Renal cortex interstitium (tissue), 11 donors: ENCODE data around the gene BATF2. TPM values are rescaled to one million over a fixed set of nuclear protein-coding genes. Genes with fewer than 3 reads are reported as not detected.
"Not testable (repeated sequence)": the region's sequence is repeated elsewhere in the genome, so short reads cannot be mapped to it uniquely, and the experiment has no call there.

ENCODE experiments used
- DNase-seq, 11 donors: peaks; one replicate each; pipeline ENCODE4 v3.0.0-alpha.2; 2013; ENCODE audit warnings: low read depth in 9 of 11, low spot score in 4 of 11; ENCODE audit errors: extremely low read depth in 1 of 11
- polyA plus RNA-seq, 3 donors: library from polyadenylated mRNA; unstranded; fragments of 120-200 nt; gene quantifications; one replicate each; pipeline ENCODE4 v1.2.1, GENCODE V29; 2013; ENCODE audit not compliant: insufficient read length in 3 of 3

Gene BATF2
- polyA plus RNA-seq, 3 donors: 2.3 to 3.5 (median 3.0) TPM

GRCh38 chr11:64987998-64988854 is 8.5 kb downstream of the BATF2 start:
- no peak for DNase-seq

- DNase-seq: not testable (repeated sequence)
Measured at GRCh38 chr11:64983339-64983738, 13.4 kb downstream of the BATF2 start.

GRCh38 chr11:64976651-64977050 is 20.1 kb downstream of the BATF2 start:
- no peak for DNase-seq

- DNase-seq: no peak
Measured at GRCh38 chr11:64974124-64974523, 22.6 kb downstream of the BATF2 start.

GRCh38 chr11:64971421-64972233 is 25.1 kb downstream of the BATF2 start, which contains the start of gene MAJIN:
Gene MAJIN, minus strand, starts transcription at chr11:64972108. Its CDS starts 12,703 bp downstream, at chr11:64959405.
- peak; percentile 72 to 86 (median 81) for DNase-seq

GRCh38 chr11:64970731-64971151 is 26.0 kb downstream of the BATF2 start:
- no peak for DNase-seq

GRCh38 chr11:64969209-64969608 is 27.6 kb downstream of the BATF2 start:
- DNase-seq: no peak

GRCh38 chr11:64967375-64967774 is 29.4 kb downstream of the BATF2 start:
- DNase-seq: no peak

- DNase-seq: no peak
Measured at GRCh38 chr11:64963072-64963631, 33.6 kb downstream of the BATF2 start.

- no peak for DNase-seq
Measured at GRCh38 chr11:64960719-64961118, 36.1 kb downstream of the BATF2 start.

GRCh38 chr11:64959498-64959897 is 37.3 kb downstream of the BATF2 start:
- DNase-seq: no peak

GRCh38 chr11:64954201-64954600 is 42.6 kb downstream of the BATF2 start:
- no peak for DNase-seq

- DNase-seq: no peak
Measured at GRCh38 chr11:64951529-64951928, 45.2 kb downstream of the BATF2 start.

GRCh38 chr11:64947208-64947814 is 49.5 kb downstream of the BATF2 start:
- no peak for DNase-seq

Other genes starting within 250 kb of the BATF2 start
- 1 to 10 TPM; 2.1 to 3.2 (median 2.4) TPM for gene PYGM, start 237.0 kb downstream of the BATF2 start, polyA plus RNA-seq
- 100 to 1,000 TPM; 346 to 463 (median 385) TPM for gene SF1, start 218.4 kb downstream of the BATF2 start, polyA plus RNA-seq
- gene MAP4K2, start 193.8 kb downstream of the BATF2 start, polyA plus RNA-seq: 10 to 100 TPM; 14.9 to 23.3 (median 19.5) TPM
- gene MEN1, start 186.4 kb downstream of the BATF2 start, polyA plus RNA-seq: 10 to 100 TPM; 34.3 to 43.5 (median 41.9) TPM
- gene CDC42BPG, start 152.3 kb downstream of the BATF2 start, polyA plus RNA-seq: 1 to 10 TPM; 4.0 to 6.3 (median 5.8) TPM
- gene EHD1, start 118.3 kb downstream of the BATF2 start, polyA plus RNA-seq: 10 to 100 TPM; 54.8 to 67.9 (median 60.8) TPM
- gene ATG2A, start 79.8 kb downstream of the BATF2 start, polyA plus RNA-seq: 10 to 100 TPM; 16.7 to 25.3 (median 21.7) TPM
- 10 to 100 TPM; 15.2 to 18.4 (median 16.1) TPM for gene PPP2R5B, start 72.3 kb downstream of the BATF2 start, polyA plus RNA-seq
- gene GPHA2, start 61.1 kb downstream of the BATF2 start, polyA plus RNA-seq: 1 to 10 TPM; 1.6 to 3.0 (median 2.4) TPM
- 1 to 10 TPM in 2 of 3 donors, under 1 TPM in 1; 0.76 to 1.2 (median 1.1) TPM for gene MAJIN, start 24.9 kb downstream of the BATF2 start, polyA plus RNA-seq
- gene ARL2, start 17.2 kb upstream of the BATF2 start, polyA plus RNA-seq: 10 to 100 TPM; 49.0 to 73.9 (median 63.6) TPM
- gene SNX15, start 30.5 kb upstream of the BATF2 start, polyA plus RNA-seq: 10 to 100 TPM; 21.4 to 33.1 (median 27.1) TPM
- gene SAC3D1, start 44.2 kb upstream of the BATF2 start, polyA plus RNA-seq: 10 to 100 TPM in 2 of 3 donors, 1 to 10 TPM in 1; 8.8 to 18.6 (median 10.5) TPM
- 10 to 100 TPM in 2 of 3 donors, 1 to 10 TPM in 1; 9.5 to 14.5 (median 10.7) TPM for gene NAALADL1, start 61.6 kb upstream of the BATF2 start, polyA plus RNA-seq
- 10 to 100 TPM; 16.3 to 24.5 (median 20.1) TPM for gene CDCA5, start 87.1 kb upstream of the BATF2 start, polyA plus RNA-seq
- gene ZFPL1, start 87.3 kb upstream of the BATF2 start, polyA plus RNA-seq: 10 to 100 TPM; 26.6 to 38.4 (median 30.7) TPM
- gene VPS51, start 99.2 kb upstream of the BATF2 start, polyA plus RNA-seq: 100 to 1,000 TPM in 2 of 3 donors, 10 to 100 TPM in 1; 85.0 to 146 (median 138) TPM
- gene TM7SF2, start 114.9 kb upstream of the BATF2 start, polyA plus RNA-seq: 10 to 100 TPM; 66.3 to 91.9 (median 82.8) TPM
- gene ZNHIT2, start 120.7 kb upstream of the BATF2 start, polyA plus RNA-seq: 1 to 10 TPM; 5.3 to 9.4 (median 9.1) TPM
- gene FAU, start 125.2 kb upstream of the BATF2 start, polyA plus RNA-seq: 100 to 1,000 TPM; 528 to 810 (median 808) TPM
- gene MRPL49, start 125.3 kb upstream of the BATF2 start, polyA plus RNA-seq: 10 to 100 TPM; 55.7 to 59.3 (median 57.2) TPM
- gene SYVN1, start 137.5 kb upstream of the BATF2 start, polyA plus RNA-seq: 10 to 100 TPM; 47.9 to 53.6 (median 52.1) TPM
- not detected for gene SPDYC, start 173.3 kb upstream of the BATF2 start, polyA plus RNA-seq
- gene CAPN1, start 185.0 kb upstream of the BATF2 start, polyA plus RNA-seq: 100 to 1,000 TPM in 2 of 3 donors, 10 to 100 TPM in 1; 82.9 to 105 (median 104) TPM